Activated CD4-positive, alpha-beta T cell treated with anti-CD3 and anti-CD28 coated beads, Interleukin-10, Interleukin-2, amounts not matched to agents 100 ng/mL and 50 ng/mL, durations not matched to agents 16 hours and 8 hours (primary cell): Measurements from ENCODE around the gene FREM3.
A peak's percentile ranks its signal among the peaks of the same experiment; 100 is the strongest.
"Not testable (repeated sequence)": the region's sequence is repeated elsewhere in the genome, so short reads cannot be mapped to it uniquely, and the experiment has no call there.

ENCODE experiments used
- DNase-seq: peaks from one replicate; pipeline ENCODE4 v3.0.0-alpha.2; 2020

The FREM3 gene

GRCh38 chr4:143700416-143701352 is at the start of gene FREM3:
TSS of gene FREM3 (minus strand) at chr4:143700675. CDS start at chr4:143700675, 0 bp downstream.
- no peak for DNase-seq

GRCh38 chr4:143745874-143746273 is 45.4 kb upstream of the FREM3 start:
- no peak for DNase-seq

- no peak for DNase-seq
These were observed 43.1 kb upstream of the FREM3 start for GRCh38 chr4:143743591-143743990.

- no peak for DNase-seq
These were observed 42.4 kb upstream of the FREM3 start for GRCh38 chr4:143742834-143743233.

GRCh38 chr4:143736861-143737260 is 36.4 kb upstream of the FREM3 start:
- no peak for DNase-seq

GRCh38 chr4:143736061-143736460 is 35.6 kb upstream of the FREM3 start:
- peak; percentile 26 for DNase-seq

GRCh38 chr4:143728166-143728565 is 27.7 kb upstream of the FREM3 start:
- DNase-seq: no peak

GRCh38 chr4:143726714-143727113 is 26.2 kb upstream of the FREM3 start:
- no peak for DNase-seq

GRCh38 chr4:143721317-143721716 is 20.8 kb upstream of the FREM3 start:
- DNase-seq: no peak

- not testable (repeated sequence) for DNase-seq
These were observed 18.3 kb upstream of the FREM3 start for GRCh38 chr4:143718748-143719147.

GRCh38 chr4:143713955-143714625 is 13.6 kb upstream of the FREM3 start:
- no peak for DNase-seq

- DNase-seq: no peak
These were observed 13.1 kb upstream of the FREM3 start for GRCh38 chr4:143713553-143713952.

- DNase-seq: no peak
These were observed 11.7 kb upstream of the FREM3 start for GRCh38 chr4:143712155-143712550.

- DNase-seq: no peak
These were observed 11.2 kb upstream of the FREM3 start for GRCh38 chr4:143711543-143712154.

- peak; percentile 20 for DNase-seq
These were observed 890 bp upstream of the FREM3 start for GRCh38 chr4:143701365-143701764.

GRCh38 chr4:143700046-143700415 is 444 bp downstream of the FREM3 start:
- DNase-seq: no peak

- DNase-seq: no peak
These were observed 987 bp downstream of the FREM3 start for GRCh38 chr4:143699331-143700045.

- DNase-seq: no peak
These were observed 6.6 kb downstream of the FREM3 start for GRCh38 chr4:143693856-143694255.

- DNase-seq: no peak
These were observed 8.2 kb downstream of the FREM3 start for GRCh38 chr4:143692241-143692640.

- no peak for DNase-seq
These were observed 21.0 kb downstream of the FREM3 start for GRCh38 chr4:143679434-143679833.

GRCh38 chr4:143673629-143674028 is 26.8 kb downstream of the FREM3 start:
- DNase-seq: not testable (repeated sequence)

- no peak for DNase-seq
These were observed 31.4 kb downstream of the FREM3 start for GRCh38 chr4:143668930-143669552.

GRCh38 chr4:143667461-143667860 is 33.0 kb downstream of the FREM3 start:
- no peak for DNase-seq
